Right lobe of liver (tissue), 6 donors: ENCODE measurements around the gene NOTUM. TPM values are rescaled to one million over a fixed set of nuclear protein-coding genes. Genes with fewer than 3 reads are reported as not detected.
A peak's percentile ranks its signal among the peaks of the same experiment; 100 is the strongest.

ENCODE experiments used
- ATAC-seq, 4 donors: fragments of 200-7000 bp; cut with Tn5 transposase; one replicate each; pipeline ENCODE4 v1.9.1; 2020; ENCODE audit warnings: mild to moderate bottlenecking in 4 of 4, moderate library complexity in 4 of 4
- DNase-seq, 3 donors: peaks; one replicate each; pipeline ENCODE4 v3.0.0-alpha.2; 2020
- H3K27ac ChIP-seq, 3 donors: fragments of 200-600 bp; one replicate each; pipeline ENCODE4 v1.8.0; 2022
- H3K27me3 ChIP-seq, 2 donors: fragments of 200-600 bp; one replicate each; pipeline ENCODE4 v1.8.0; 2022
- H3K36me3 ChIP-seq, 4 donors: fragments of 200-600 bp; sonication (generic) in 1 of 4; one replicate each; pipeline versions ENCODE4 v1.5.1 to v1.8.0; 2017 to 2022; ENCODE audit warnings: control low read depth in 1 of 4
- H3K4me1 ChIP-seq, 4 donors: fragments of 200-600 bp; sonication (generic) in 1 of 4; one replicate each; pipeline versions ENCODE4 v1.5.1 to v1.8.0; 2017 to 2022; ENCODE audit warnings: control low read depth in 1 of 4
- H3K4me3 ChIP-seq, 3 donors: fragments of 200-600 bp; one replicate each; pipeline ENCODE4 v1.8.0; 2022
- H3K9me3 ChIP-seq, 4 donors: fragments of 200-600 bp; sonication (generic) in 1 of 4; one replicate each; pipeline versions ENCODE4 v1.5.1 to v1.8.0; 2017 to 2022; ENCODE audit warnings: control low read depth in 1 of 4
- CTCF ChIP-seq, 4 donors: fragments of 200-600 bp in 3 of 4; fragments of 450-650 bp in 1 of 4; IDR thresholded peaks; one replicate each; pipeline versions ENCODE4 v1.5.1 to v1.8.0; 2016 to 2022; ENCODE audit warnings: antibody characterized with exemption in 4 of 4, mild to moderate bottlenecking in 2 of 4
- POLR2A ChIP-seq: fragments of 450-650 bp; IDR thresholded peaks from one replicate; pipeline ENCODE4 v1.6.1; 2017; ENCODE audit warnings: antibody characterized with exemption, mild to moderate bottlenecking
- WGBS: methylation state at CpG from one replicate; pipeline ENCODE4 v1.1.6; 2018; ENCODE audit warnings: low coverage, low lambda C conversion rate; ENCODE audit not compliant: insufficient coverage; ENCODE audit errors: missing lambda C conversion rate; 5-methylcytosine and 5-hydroxymethylcytosine counted together
- intact Hi-C, 2 donors: fragments of 100-400 bp; cut with DNase I; formaldehyde crosslinking; loops; one replicate each; pipeline versions ENCODE4 v1.11.2 to v1.14.1; 2022
- total RNA-seq, 6 experiments: library from RNA; depleted of rRNA in 2 of 6; stranded (reverse); fragments of >200 nt in 2 of 6; fragmentation: NEBNext Ultra II Directional in 3 of 6; extraction: Animal tissue kit (Norgen Biotek cat#: 25700) in 3 of 6; gene quantifications; one replicate each; pipeline versions ENCODE4 v1.1.0 to v1.2.4, GENCODE V29; 2016 to 2023
- donor health status: DM: no; HTN: yes; CAD: no.
- donor health status: DM: no; HTN: no; CAD: no.
- donor health status: DM: no; HTN: no; CAD: no.
- donor health status: DM: no; HTN: yes; CAD: no.
- donor health status: DM: no; HTN: yes; CAD: no.

NOTUM gene
- total RNA-seq, 6 experiments from 2014 or later, result 1.2 to 7.6 (median 3.0) TPM

- Histone ChIP-seq H3K27ac (peak overlapping the region in 1 of 3 donors; percentile 80), H3K36me3 (peaks cover 0 to 10% (median 4%) of the 10 kb centered on the region in 4 donors), H3K9me3 (no peaks in the 10 kb centered on the region), H3K27me3 (no peaks in the 10 kb centered on the region), H3K4me3 (peak overlapping the region in 2 of 3 donors; percentile 48 to 57), H3K4me1 (peaks cover 0 to 70% (median 34%) of the 10 kb centered on the region in 4 donors)
- intact Hi-C loops, result no loop called here
- DNase-seq (no peak), ATAC-seq (no peak)
- no peak for TF ChIP-seq CTCF (IDR thresholded peaks at IDR 0.05)
- no peak for TF ChIP-seq POLR2A
- 55% methylated on average over 8 of the region's 58 CpGs for WGBS
Measured at GRCh38 chr17:81922566-81923301, 38.3 kb downstream of the NOTUM start.

- TF ChIP-seq POLR2A, result no peak
- TF ChIP-seq CTCF (IDR thresholded peaks at IDR 0.05), result no peak
- Histone ChIP-seq H3K4me3 (peak overlapping the region in 1 of 3 donors; percentile 57), H3K4me1 (peaks cover 0 to 73% (median 35%) of the 10 kb centered on the region in 4 donors), H3K27ac (peak overlapping the region in 1 of 3 donors; percentile 53), H3K36me3 (peaks cover 0 to 10% (median 4%) of the 10 kb centered on the region in 4 donors), H3K27me3 (no peaks in the 10 kb centered on the region), H3K9me3 (no peaks in the 10 kb centered on the region)
- intact Hi-C loops, result no loop called here
- 88% methylated on average over 11 of the region's 23 CpGs for WGBS
- DNase-seq (no peak), ATAC-seq (no peak)
Measured at GRCh38 chr17:81921996-81922565, 38.9 kb downstream of the NOTUM start.

DNA sequence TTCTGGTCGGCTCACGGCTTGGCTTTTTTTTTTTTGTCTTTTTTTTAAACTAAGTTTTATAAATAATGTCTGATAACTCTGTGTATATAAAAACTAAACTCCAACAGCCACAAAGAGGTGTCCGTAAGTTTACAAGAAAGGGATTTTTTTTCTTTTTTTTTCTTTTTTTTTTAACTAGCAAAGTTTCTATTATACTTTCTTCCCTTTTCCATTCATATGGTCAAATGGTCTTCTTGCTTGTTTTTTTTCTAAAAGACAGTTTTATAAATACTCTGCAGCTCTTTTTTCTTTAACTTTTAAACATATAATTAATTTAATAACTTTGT is 39.5 kb downstream of the NOTUM start:
- H3K36me3 ChIP-seq, result peaks cover 0 to 10% (median 4%) of the 10 kb centered on the region in 4 donors
- no peak for DNase-seq
- H3K27ac ChIP-seq, result peak overlapping the region in 1 of 3 donors; percentile 53
- no peaks in the 10 kb centered on the region for H3K27me3 ChIP-seq
- H3K4me1 ChIP-seq, result peaks cover 0 to 78% (median 37%) of the 10 kb centered on the region in 4 donors
- no peak for ATAC-seq
- no peaks in the 10 kb centered on the region for H3K9me3 ChIP-seq
- 36% methylated on average over 3 of the region's 3 CpGs for WGBS
- H3K4me3 ChIP-seq, result peak overlapping the region in 1 of 3 donors; percentile 57
- TF ChIP-seq CTCF (IDR thresholded peaks at IDR 0.05) (no peak), POLR2A (no peak)
- intact Hi-C loops, result no loop called here

DNA sequence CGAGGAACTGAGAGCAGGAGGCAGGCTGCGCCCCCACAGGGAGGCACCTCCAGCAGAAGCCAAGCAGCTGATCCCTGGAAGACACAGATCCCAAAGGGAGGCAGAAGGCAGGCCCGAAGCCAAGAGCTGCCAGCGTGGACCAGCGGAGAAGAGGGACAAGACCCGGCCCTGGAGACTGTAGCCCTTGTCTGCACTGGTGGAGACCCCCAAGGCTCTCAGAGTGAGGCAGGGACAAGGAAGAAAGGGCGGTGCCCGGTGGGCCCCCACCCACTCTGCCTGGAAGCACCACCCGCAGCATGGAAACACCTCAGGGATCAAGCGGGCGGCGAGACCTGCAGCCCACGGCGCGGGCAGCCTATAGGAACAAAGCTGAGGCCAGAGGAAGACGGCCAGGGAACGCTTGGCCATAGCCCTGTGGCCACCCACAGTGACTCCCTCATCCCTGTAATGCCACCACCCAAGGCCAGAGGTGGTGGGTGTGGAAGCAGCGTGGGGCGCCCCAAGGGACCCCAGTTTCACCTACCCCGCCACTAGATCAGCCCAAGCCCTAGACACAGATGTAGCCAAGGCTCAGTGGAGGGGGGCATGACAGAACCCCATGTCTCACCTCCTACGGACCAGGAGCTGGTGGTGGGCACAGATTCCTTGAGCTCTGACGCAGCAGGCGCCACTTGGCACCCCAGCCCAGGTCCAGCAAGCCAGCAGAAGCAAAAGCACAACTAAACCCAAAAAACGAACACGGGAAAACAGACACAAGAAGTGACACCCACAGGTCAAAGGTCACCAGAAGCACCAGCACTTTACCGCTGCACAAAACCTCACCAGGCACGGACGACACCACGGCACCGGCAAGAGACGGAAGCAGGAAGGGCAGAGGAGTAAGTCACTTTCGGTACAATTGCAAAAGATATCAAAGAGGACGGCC is 40.1 kb downstream of the NOTUM start:
- H3K27me3 ChIP-seq, result no peaks in the 10 kb centered on the region
- H3K4me3 ChIP-seq, result peak overlapping the region in 1 of 3 donors; percentile 57
- no peak for TF ChIP-seq CTCF (IDR thresholded peaks at IDR 0.05)
- TF ChIP-seq POLR2A, result no peak
- H3K9me3 ChIP-seq, result no peaks in the 10 kb centered on the region
- H3K36me3 ChIP-seq, result peaks cover 0 to 10% (median 4%) of the 10 kb centered on the region in 4 donors
- ATAC-seq (peak in 1 of 4 donors; percentile 3), DNase-seq (no peak)
- H3K4me1 ChIP-seq, result peaks cover 0 to 75% (median 35%) of the 10 kb centered on the region in 4 donors
- peak overlapping the region in 1 of 3 donors; percentile 53 for H3K27ac ChIP-seq
- WGBS, result 31% methylated on average over 15 of the region's 33 CpGs
- intact Hi-C loops, result no loop called here
